GM12878 (cell line): ENCODE results near the gene SMYD5. TPM values are rescaled to one million over a fixed set of nuclear protein-coding genes. Genes with fewer than 3 reads are reported as not detected.

Source experiments
- ATAC-seq: fragments of 200-7000 bp; cut with Tn5 transposase; 3 replicates; pipeline ENCODE4 v1.9.1; 2020; ENCODE audit warnings: mild to moderate bottlenecking, moderate library complexity
- BruUV-seq: library from RNA; stranded (reverse); fragments of 400-500 nt; replicated peaks from 2 replicates; lab custom pipeline; 2021; lab: Mats Ljungman, UMichigan
- CTCF ChIA-PET: fragments of 300-600 bp; sonication (Branson Sonifier 250); formaldehyde crosslinking; extraction: SDS; loops from one replicate; lab custom pipeline; 2021; ENCODE audit warnings: inconsistent platforms; lab: Yijun Ruan, JAX
- POLR2A ChIA-PET: fragments of 350-600 bp; formaldehyde crosslinking; extraction: SDS; loops from one replicate; lab custom pipeline; 2021; ENCODE audit warnings: inconsistent platforms; lab: Charles Lee
- RAD21 ChIA-PET: fragments of 300-600 bp; sonication (Branson Sonifier 250); formaldehyde crosslinking; loops from one replicate; lab custom pipeline; 2023; ENCODE audit warnings: antibody characterized with exemption; ENCODE audit not compliant: unreplicated experiment; lab: Charles Lee
- SMC1A ChIA-PET: fragments of 300-600 bp; sonication (Branson Sonifier 250); formaldehyde crosslinking; loops from one replicate; lab custom pipeline; 2023; ENCODE audit not compliant: unreplicated experiment, uncharacterized antibody; lab: Charles Lee
- DNase-seq: peaks from one replicate; pipeline ENCODE4 v3.0.0-alpha.2; 2011; ENCODE audit warnings: low read depth, low spot score
- FAIRE-seq: peaks from 3 replicates; lab custom pipeline; 2011; peaks lifted over from hg19 to GRCh38; lab: Jason Lieb, UNC
- H2AFZ ChIP-seq: 2 replicates; pipeline ENCODE4 v1.6.0; 2011; ENCODE audit warnings: low read depth, low read length, control low read depth; ENCODE audit not compliant: control insufficient read depth
- H3K27ac ChIP-seq: 2 replicates; pipeline ENCODE4 v1.5.1; 2011; ENCODE audit warnings: control low read depth; ENCODE audit not compliant: control insufficient read depth, insufficient read depth
- H3K27me3 ChIP-seq, 2 experiments: replicated peaks in 1 of 2; 2 replicates each; pipeline versions ENCODE4 v1.6.0 to v1.6.1; 2011; ENCODE audit warnings: low read length in 1 of 2; ENCODE audit not compliant: control insufficient read depth in 2 of 2, insufficient read depth in 2 of 2
- H3K36me3 ChIP-seq, 2 experiments: 2 replicates each; pipeline ENCODE4 v1.5.1; 2011; ENCODE audit warnings: low read length in 1 of 2; ENCODE audit not compliant: control insufficient read depth in 2 of 2, insufficient read depth in 2 of 2
- H3K4me1 ChIP-seq: 2 replicates; pipeline ENCODE4 v1.6.1; 2011; ENCODE audit warnings: mild to moderate bottlenecking, low read length, moderate library complexity, mixed read lengths; ENCODE audit not compliant: control insufficient read depth, insufficient read depth
- H3K4me2 ChIP-seq: 2 replicates; pipeline ENCODE4 v1.6.0; 2011; ENCODE audit warnings: control low read depth; ENCODE audit not compliant: control insufficient read depth, insufficient read depth
- H3K4me3 ChIP-seq: fragments of 200-600 bp; sonication (generic); 2 replicates; pipeline ENCODE4 v1.5.1; 2016
- H3K79me2 ChIP-seq: 2 replicates; pipeline ENCODE4 v1.6.0; 2011; ENCODE audit warnings: low read length; ENCODE audit not compliant: control insufficient read depth, insufficient read depth
- H3K9ac ChIP-seq: 2 replicates; pipeline ENCODE4 v1.8.0; 2011; ENCODE audit warnings: low read length, control low read depth, mixed read lengths; ENCODE audit not compliant: control insufficient read depth, insufficient read depth
- H3K9me3 ChIP-seq: replicated peaks from 3 replicates; pipeline ENCODE4 v1.5.1; 2011; ENCODE audit warnings: mild to moderate bottlenecking, low read length; ENCODE audit not compliant: control insufficient read depth, insufficient read depth
- H4K20me1 ChIP-seq: 2 replicates; pipeline ENCODE4 v1.6.0; 2011; ENCODE audit not compliant: control insufficient read depth, insufficient read depth
- CBFB ChIP-seq: IDR thresholded peaks from 2 replicates; pipeline ENCODE4 v1.6.1; 2016; ENCODE audit warnings: antibody characterized with exemption, low read depth
- CHD1 ChIP-seq: IDR thresholded peaks from 2 replicates; pipeline ENCODE4 v1.6.1; 2012; ENCODE audit warnings: low read depth, low read length, improper control_type of control experiment
- GATAD2B ChIP-seq: fragments of 450-650 bp; conservative IDR thresholded peaks from 2 replicates; pipeline ENCODE4 v1.6.1; 2017; ENCODE audit warnings: low read depth, mild to moderate bottlenecking, moderate library complexity
- JUND ChIP-seq: IDR thresholded peaks from 2 replicates; pipeline ENCODE4 v1.6.1; 2012; ENCODE audit warnings: low read depth, mild to moderate bottlenecking, low read length, improper control_type of control experiment, moderate library complexity
- KLF5 ChIP-seq: fragments of 450-650 bp; IDR thresholded peaks from 2 replicates; pipeline ENCODE4 v1.6.1; 2014; ENCODE audit warnings: mild to moderate bottlenecking; ENCODE audit not compliant: partially characterized antibody
- NR2F1 ChIP-seq: fragments of 450-650 bp; conservative IDR thresholded peaks from 2 replicates; pipeline ENCODE4 v1.6.1; 2017; ENCODE audit warnings: mild to moderate bottlenecking
- NRF1 ChIP-seq: conservative IDR thresholded peaks from 2 replicates; pipeline ENCODE4 v1.6.1; 2011; ENCODE audit warnings: mild to moderate bottlenecking, low read depth, low read length, improper control_type of control experiment
- POU2F2 ChIP-seq: IDR thresholded peaks from 3 replicates; pipeline ENCODE4 v1.6.1; 2011; ENCODE audit warnings: low read depth, mild to moderate bottlenecking, low read length, borderline replicate concordance
- ZNF384 ChIP-seq: IDR thresholded peaks from 2 replicates; pipeline ENCODE4 v1.6.1; 2012; ENCODE audit warnings: low read depth, mild to moderate bottlenecking, low read length, improper control_type of control experiment, borderline replicate concordance
- WGBS: methylation state at CpG from one replicate; pipeline ENCODE4 v1.1.6; 2016; ENCODE audit warnings: low lambda C conversion rate; ENCODE audit not compliant: insufficient replicate concordance, insufficient coverage; ENCODE audit errors: missing lambda C conversion rate; 5-methylcytosine and 5-hydroxymethylcytosine counted together
- in situ Hi-C: fragments of 300-500 bp; cut with MboI; formaldehyde crosslinking; loops from 9 replicates; pipeline ENCODE4 v1.14.3; 2018; ENCODE audit warnings: mixed read lengths
- intact Hi-C: fragments of 100-400 bp; cut with micrococcal nuclease; formaldehyde crosslinking; loops from one replicate; pipeline ENCODE4 v1.14.2; 2022; ENCODE audit not compliant: unreplicated experiment
- polyA plus RNA-seq, 11 experiments: library from polyadenylated mRNA; depleted of rRNA in 4 of 11; unstranded in 6 of 11; stranded (reverse) in 5 of 11; fragments of >200 nt; fragmentation: Nextera tagmentation in 4 of 11; fragmentation: Illumina TruSeq in 1 of 11; extraction: Ambion mirVana in 4 of 11; extraction: Trizol in 1 of 11; gene quantifications; 1 replicate in 1 of 11; 2 replicates in 10 of 11; pipeline versions ENCODE4 v1.2.1 to v1.2.3, GENCODE V29; 2011 to 2016; ENCODE audit warnings: inconsistent platforms in 2 of 11, missing spikeins in 2 of 11, low read depth in 1 of 11
- total RNA-seq, 4 experiments: library from RNA; depleted of rRNA in 3 of 4; stranded (reverse); fragments of >200 nt in 3 of 4; fragmentation: Illumina TruSeq in 1 of 4; extraction: Trizol in 1 of 4; gene quantifications; 2 replicates each; pipeline versions ENCODE4 v1.2.1 to v1.2.3, GENCODE V29; 2013 to 2021
- TF ChIP-seq, protein P1 (sequence below): IDR thresholded peaks from 2 replicates; pipeline ENCODE4 v1.6.1; 2012; ENCODE audit warnings: low read length, inconsistent platforms
- TF ChIP-seq, protein P2 (sequence below): IDR thresholded peaks from 2 replicates; pipeline ENCODE4 v1.6.1; 2012; ENCODE audit warnings: mild to moderate bottlenecking, low read depth, low read length

SMYD5 gene
- total and polyA plus RNA-seq, 10 of the 15 experiments (the other 5 are each of a cell fraction or from before 2014, with no cell fraction given): 6.1 to 35.3 (median 26.4) TPM

DNA sequence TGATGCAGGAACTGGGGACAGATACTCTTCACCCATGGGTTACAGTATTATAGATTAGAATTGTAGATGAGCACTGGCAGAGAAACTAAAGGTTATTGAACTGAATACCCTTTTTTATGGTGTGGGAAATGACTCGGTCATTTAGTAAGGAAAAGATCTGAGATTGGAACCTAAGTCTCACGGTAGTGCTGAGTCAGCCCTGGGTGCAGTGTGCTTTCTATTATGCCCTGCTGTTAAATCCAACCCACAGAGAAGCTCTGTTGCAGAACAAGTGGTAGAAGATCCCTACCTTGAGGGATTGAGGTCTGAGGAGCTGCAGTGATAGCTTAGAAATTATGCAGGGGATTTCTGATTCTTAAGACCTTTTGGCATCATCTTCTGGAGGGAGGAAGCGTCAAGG is 32.8 kb downstream of the SMYD5 start (continued):
- TF ChIP-seq KLF5: no peak

DNA sequence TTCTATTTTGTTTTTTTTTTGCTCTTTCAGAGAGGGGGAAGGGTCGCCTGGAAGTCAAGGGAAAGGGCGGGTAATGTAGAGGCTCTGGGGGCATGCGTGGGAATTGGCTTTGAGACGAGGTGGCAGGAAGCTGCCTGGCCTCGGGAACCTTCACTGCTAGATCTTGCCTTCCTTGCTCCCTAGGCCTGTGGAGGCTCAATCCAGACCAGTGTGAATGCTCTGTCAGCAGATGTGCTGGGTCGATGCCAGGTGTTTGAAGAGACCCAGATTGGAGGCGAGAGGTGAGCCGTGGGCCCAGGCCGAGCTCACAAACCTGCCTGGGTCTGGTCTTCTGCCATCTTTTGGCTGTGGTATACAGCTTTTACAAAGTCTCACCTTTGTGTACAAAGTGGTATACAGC is 35.6 kb downstream of the SMYD5 start:
- no TSS peak for BruUV-seq
- Histone ChIP-seq H4K20me1 (no peaks in the 10 kb centered on the region; the same call in 1 of the 2 replicates), H3K9ac (no peak overlapping the region), H3K27me3 (no peaks in the 10 kb centered on the region), H3K4me2 (no peak overlapping the region), H3K79me2 (no peaks in the 10 kb centered on the region; the same call in 1 of the 2 replicates), H3K9me3 (no peaks in the 10 kb centered on the region), H2AFZ (no peak overlapping the region), H3K4me1 (no peaks in the 10 kb centered on the region), H3K27ac (no peak overlapping the region), H3K4me3 (no peak overlapping the region), H3K36me3 (peaks cover 47 to 58% of the 10 kb centered on the region in 2 experiments)
- FAIRE-seq (no peak), DNase-seq (no peak), ATAC-seq (no peak)
- ChIA-PET RAD21 (no interaction called here), SMC1A (interaction anchor here (0.6 to 1.7 kb wide), 3 partner anchors 10 to 121 kb away, joined by 3 to 4 read pairs (median 3); no protein-coding TSS in a partner anchor), POLR2A (interaction anchor here (0.8 kb wide), 1 partner anchor 10 kb away, joined by 3 read pairs; no protein-coding TSS in a partner anchor), CTCF (interaction anchor here (0.6 to 1.6 kb wide), 3 partner anchors 10 to 215 kb away, joined by 3 read pairs; no protein-coding TSS in a partner anchor)
- TF ChIP-seq CHD1 (no peak), ZNF384 (no peak), JUND (no peak), NR2F1 (no peak), CBFB (no peak), GATAD2B (no peak), NRF1 (no peak), POU2F2 (no peak)
- TF ChIP-seq, protein P1, sequence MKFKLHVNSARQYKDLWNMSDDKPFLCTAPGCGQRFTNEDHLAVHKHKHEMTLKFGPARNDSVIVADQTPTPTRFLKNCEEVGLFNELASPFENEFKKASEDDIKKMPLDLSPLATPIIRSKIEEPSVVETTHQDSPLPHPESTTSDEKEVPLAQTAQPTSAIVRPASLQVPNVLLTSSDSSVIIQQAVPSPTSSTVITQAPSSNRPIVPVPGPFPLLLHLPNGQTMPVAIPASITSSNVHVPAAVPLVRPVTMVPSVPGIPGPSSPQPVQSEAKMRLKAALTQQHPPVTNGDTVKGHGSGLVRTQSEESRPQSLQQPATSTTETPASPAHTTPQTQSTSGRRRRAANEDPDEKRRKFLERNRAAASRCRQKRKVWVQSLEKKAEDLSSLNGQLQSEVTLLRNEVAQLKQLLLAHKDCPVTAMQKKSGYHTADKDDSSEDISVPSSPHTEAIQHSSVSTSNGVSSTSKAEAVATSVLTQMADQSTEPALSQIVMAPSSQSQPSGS: no peak
- TF ChIP-seq, protein P2, sequence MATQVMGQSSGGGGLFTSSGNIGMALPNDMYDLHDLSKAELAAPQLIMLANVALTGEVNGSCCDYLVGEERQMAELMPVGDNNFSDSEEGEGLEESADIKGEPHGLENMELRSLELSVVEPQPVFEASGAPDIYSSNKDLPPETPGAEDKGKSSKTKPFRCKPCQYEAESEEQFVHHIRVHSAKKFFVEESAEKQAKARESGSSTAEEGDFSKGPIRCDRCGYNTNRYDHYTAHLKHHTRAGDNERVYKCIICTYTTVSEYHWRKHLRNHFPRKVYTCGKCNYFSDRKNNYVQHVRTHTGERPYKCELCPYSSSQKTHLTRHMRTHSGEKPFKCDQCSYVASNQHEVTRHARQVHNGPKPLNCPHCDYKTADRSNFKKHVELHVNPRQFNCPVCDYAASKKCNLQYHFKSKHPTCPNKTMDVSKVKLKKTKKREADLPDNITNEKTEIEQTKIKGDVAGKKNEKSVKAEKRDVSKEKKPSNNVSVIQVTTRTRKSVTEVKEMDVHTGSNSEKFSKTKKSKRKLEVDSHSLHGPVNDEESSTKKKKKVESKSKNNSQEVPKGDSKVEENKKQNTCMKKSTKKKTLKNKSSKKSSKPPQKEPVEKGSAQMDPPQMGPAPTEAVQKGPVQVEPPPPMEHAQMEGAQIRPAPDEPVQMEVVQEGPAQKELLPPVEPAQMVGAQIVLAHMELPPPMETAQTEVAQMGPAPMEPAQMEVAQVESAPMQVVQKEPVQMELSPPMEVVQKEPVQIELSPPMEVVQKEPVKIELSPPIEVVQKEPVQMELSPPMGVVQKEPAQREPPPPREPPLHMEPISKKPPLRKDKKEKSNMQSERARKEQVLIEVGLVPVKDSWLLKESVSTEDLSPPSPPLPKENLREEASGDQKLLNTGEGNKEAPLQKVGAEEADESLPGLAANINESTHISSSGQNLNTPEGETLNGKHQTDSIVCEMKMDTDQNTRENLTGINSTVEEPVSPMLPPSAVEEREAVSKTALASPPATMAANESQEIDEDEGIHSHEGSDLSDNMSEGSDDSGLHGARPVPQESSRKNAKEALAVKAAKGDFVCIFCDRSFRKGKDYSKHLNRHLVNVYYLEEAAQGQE: no peak
- intact Hi-C loops: no loop called here
- in situ Hi-C loops: no loop called here
- 89% methylated on average over 9 of the region's 9 CpGs for WGBS
